CD4-positive, CD25-positive, alpha-beta regulatory T cell (primary cell): ENCODE data around the gene AGTR1. TPM values are rescaled to one million over a fixed set of nuclear protein-coding genes. Genes with fewer than 3 reads are reported as not detected.
A peak's percentile ranks its signal among the peaks of the same experiment; 100 is the strongest.

ENCODE experiments used
- ATAC-seq, 2 donors: fragments of 150-1000 bp; cut with Tn5 transposase; one replicate each; pipeline ENCODE4 v1.10.0; 2021; ENCODE audit warnings: low read depth in 2 of 2, moderate number of reproducible peaks in 2 of 2, moderate library complexity in 1 of 2
- DNase-seq, 3 donors: peaks; one replicate each; pipeline versions ENCODE4 v3.0.0 to v3.0.0-alpha.2; 2012 to 2022; ENCODE audit warnings: mixed read lengths in 1 of 3
- H3K27ac ChIP-seq: one replicate; pipeline ENCODE4 v1.7.0; 2013; ENCODE audit warnings: mild to moderate bottlenecking, low read length; ENCODE audit not compliant: insufficient read depth, poor library complexity, severe bottlenecking
- H3K27me3 ChIP-seq: one replicate; pipeline ENCODE4 v1.7.0; 2013; ENCODE audit warnings: low read length; ENCODE audit not compliant: control insufficient read depth, insufficient read depth
- H3K36me3 ChIP-seq: one replicate; pipeline ENCODE4 v1.7.0; 2013; ENCODE audit warnings: mild to moderate bottlenecking, low read length, moderate library complexity; ENCODE audit not compliant: control insufficient read depth, insufficient read depth
- H3K4me1 ChIP-seq: 2 replicates; pipeline ENCODE4 v1.7.0; 2013; ENCODE audit warnings: mild to moderate bottlenecking, low read length; ENCODE audit not compliant: insufficient read depth, control insufficient read depth, poor library complexity, severe bottlenecking
- H3K4me3 ChIP-seq: one replicate; pipeline ENCODE4 v1.7.0; 2013; ENCODE audit warnings: low read depth, mild to moderate bottlenecking, low read length, moderate library complexity
- H3K9me3 ChIP-seq, 2 experiments: 1 replicate in 1 of 2; 2 replicates in 1 of 2; pipeline ENCODE4 v1.7.0; 2013; ENCODE audit warnings: low read length in 2 of 2, mild to moderate bottlenecking in 1 of 2, moderate library complexity in 1 of 2; ENCODE audit not compliant: control insufficient read depth in 2 of 2
- H3K27ac Mint-ChIP-seq, 3 donors: one replicate each; pipeline ENCODE4 v1.8.0; 2020 to 2022; ENCODE audit warnings: mild to moderate bottlenecking in 3 of 3, mixed read lengths in 3 of 3, moderate library complexity in 2 of 3
- H3K27me3 Mint-ChIP-seq: one replicate; pipeline ENCODE4 v1.8.0; 2022; ENCODE audit warnings: mild to moderate bottlenecking, mixed read lengths
- H3K36me3 Mint-ChIP-seq: one replicate; pipeline ENCODE4 v1.8.0; 2020; ENCODE audit warnings: mixed read lengths
- H3K4me1 Mint-ChIP-seq, 4 donors: one replicate each; pipeline ENCODE4 v1.8.0; 2020 to 2022; ENCODE audit warnings: mixed read lengths in 4 of 4, mild to moderate bottlenecking in 1 of 4
- H3K4me3 Mint-ChIP-seq, 4 donors: one replicate each; pipeline ENCODE4 v1.8.0; 2020 to 2022; ENCODE audit warnings: mild to moderate bottlenecking in 4 of 4, mixed read lengths in 4 of 4, moderate library complexity in 3 of 4
- H3K9me3 Mint-ChIP-seq, 7 donors: one replicate each; pipeline ENCODE4 v1.8.0; 2020 to 2022; ENCODE audit warnings: mixed read lengths in 7 of 7, mild to moderate bottlenecking in 3 of 7, moderate library complexity in 2 of 7
- polyA plus RNA-seq, 4 donors: library from polyadenylated mRNA; unstranded; fragments of 300-500 nt; fragmentation: Illumina TruSeq; gene quantifications; one replicate each; pipeline ENCODE4 v1.2.3, GENCODE V29; 2021
- total RNA-seq: library from RNA; stranded (reverse); gene quantifications from one replicate; pipeline ENCODE4 v1.2.3, GENCODE V29; 2022

AGTR1 gene
- total and polyA plus RNA-seq, 5 donors from 2014 or later, result not detected

GRCh38 chr3:148720873-148721272 is 23.2 kb downstream of the AGTR1 start:
- Histone ChIP-seq H3K27ac (no peak overlapping the region), H3K36me3 (no peaks in the 10 kb centered on the region), H3K27me3 (no peaks in the 10 kb centered on the region), H3K9me3 (no peaks in the 10 kb centered on the region), H3K4me1 (no peaks in the 10 kb centered on the region), H3K4me3 (no peak overlapping the region)
- ATAC-seq (no peak), DNase-seq (no peak)
- Mint-ChIP-seq H3K27ac (no peak overlapping the region), H3K4me3 (no peak overlapping the region), H3K4me1 (no peaks in the 10 kb centered on the region), H3K36me3 (no peaks in the 10 kb centered on the region), H3K9me3 (peaks cover 0 to 4% (median 0%) of the 10 kb centered on the region in 7 donors), H3K27me3 (no peaks in the 10 kb centered on the region)

- no peaks in the 10 kb centered on the region for H3K36me3 Mint-ChIP-seq
- peaks cover 0 to 5% (median 0%) of the 10 kb centered on the region in 7 donors for H3K9me3 Mint-ChIP-seq
- H3K27ac Mint-ChIP-seq, result no peak overlapping the region
- no peaks in the 10 kb centered on the region for H3K36me3 ChIP-seq
- H3K4me3 ChIP-seq, result no peak overlapping the region
- no peaks in the 10 kb centered on the region for H3K9me3 ChIP-seq
- no peaks in the 10 kb centered on the region for H3K27me3 Mint-ChIP-seq
- no peak for ATAC-seq
- no peaks in the 10 kb centered on the region for H3K27me3 ChIP-seq
- H3K27ac ChIP-seq, result no peak overlapping the region
- no peak for DNase-seq
- H3K4me1 ChIP-seq, result no peaks in the 10 kb centered on the region
- H3K4me1 Mint-ChIP-seq, result no peaks in the 10 kb centered on the region
- no peak overlapping the region for H3K4me3 Mint-ChIP-seq
Measured at GRCh38 chr3:148723631-148724030, 25.9 kb downstream of the AGTR1 start.

GRCh38 chr3:148727231-148727630 is 29.5 kb downstream of the AGTR1 start:
- Histone ChIP-seq H3K9me3 (no peaks in the 10 kb centered on the region), H3K4me1 (no peaks in the 10 kb centered on the region), H3K36me3 (no peaks in the 10 kb centered on the region), H3K4me3 (no peak overlapping the region), H3K27ac (no peak overlapping the region), H3K27me3 (no peaks in the 10 kb centered on the region)
- ATAC-seq, result no peak
- Mint-ChIP-seq H3K27ac (no peak overlapping the region), H3K4me3 (no peak overlapping the region), H3K9me3 (peaks cover 0 to 4% (median 0%) of the 10 kb centered on the region in 7 donors), H3K36me3 (no peaks in the 10 kb centered on the region), H3K27me3 (no peaks in the 10 kb centered on the region), H3K4me1 (no peaks in the 10 kb centered on the region)
- peak in 1 of 3 donors; percentile 44 for DNase-seq

- Mint-ChIP-seq H3K4me3 (no peak overlapping the region), H3K9me3 (peaks cover 0 to 2% (median 0%) of the 10 kb centered on the region in 7 donors), H3K27me3 (no peaks in the 10 kb centered on the region), H3K36me3 (no peaks in the 10 kb centered on the region), H3K4me1 (no peaks in the 10 kb centered on the region), H3K27ac (no peak overlapping the region)
- ATAC-seq, result no peak
- Histone ChIP-seq H3K4me1 (no peaks in the 10 kb centered on the region), H3K27ac (no peak overlapping the region), H3K27me3 (no peaks in the 10 kb centered on the region), H3K4me3 (no peak overlapping the region), H3K36me3 (no peaks in the 10 kb centered on the region), H3K9me3 (no peaks in the 10 kb centered on the region)
- no peak for DNase-seq
Measured at GRCh38 chr3:148728753-148729152, 31.1 kb downstream of the AGTR1 start.

- Histone ChIP-seq H3K36me3 (no peaks in the 10 kb centered on the region), H3K4me3 (no peak overlapping the region), H3K4me1 (no peaks in the 10 kb centered on the region), H3K27me3 (no peaks in the 10 kb centered on the region), H3K27ac (no peak overlapping the region), H3K9me3 (no peaks in the 10 kb centered on the region)
- Mint-ChIP-seq H3K4me3 (no peak overlapping the region), H3K27ac (no peak overlapping the region), H3K27me3 (no peaks in the 10 kb centered on the region), H3K36me3 (no peaks in the 10 kb centered on the region), H3K9me3 (peaks cover 0 to 2% (median 0%) of the 10 kb centered on the region in 7 donors), H3K4me1 (no peaks in the 10 kb centered on the region)
- DNase-seq (no peak), ATAC-seq (no peak)
Measured at GRCh38 chr3:148729476-148730055, 31.9 kb downstream of the AGTR1 start.

- H3K36me3 ChIP-seq, result no peaks in the 10 kb centered on the region
- H3K27me3 ChIP-seq, result no peaks in the 10 kb centered on the region
- no peak overlapping the region for H3K27ac ChIP-seq
- no peaks in the 10 kb centered on the region for H3K36me3 Mint-ChIP-seq
- H3K9me3 Mint-ChIP-seq, result peaks cover 0 to 2% (median 0%) of the 10 kb centered on the region in 7 donors
- no peaks in the 10 kb centered on the region for H3K4me1 ChIP-seq
- no peak for ATAC-seq
- no peaks in the 10 kb centered on the region for H3K27me3 Mint-ChIP-seq
- H3K4me3 ChIP-seq, result no peak overlapping the region
- no peaks in the 10 kb centered on the region for H3K9me3 ChIP-seq
- DNase-seq, result no peak
- no peak overlapping the region for H3K4me3 Mint-ChIP-seq
- no peaks in the 10 kb centered on the region for H3K4me1 Mint-ChIP-seq
- H3K27ac Mint-ChIP-seq, result no peak overlapping the region
Measured at GRCh38 chr3:148730676-148731075, 33.0 kb downstream of the AGTR1 start.

GRCh38 chr3:148735597-148735996 is 37.9 kb downstream of the AGTR1 start:
- Mint-ChIP-seq H3K4me3 (no peak overlapping the region), H3K27ac (no peak overlapping the region), H3K27me3 (no peaks in the 10 kb centered on the region), H3K4me1 (no peaks in the 10 kb centered on the region), H3K9me3 (peaks cover 0 to 2% (median 0%) of the 10 kb centered on the region in 7 donors), H3K36me3 (no peaks in the 10 kb centered on the region)
- Histone ChIP-seq H3K27me3 (no peaks in the 10 kb centered on the region), H3K9me3 (no peaks in the 10 kb centered on the region), H3K4me3 (no peak overlapping the region), H3K27ac (no peak overlapping the region), H3K36me3 (no peaks in the 10 kb centered on the region), H3K4me1 (no peaks in the 10 kb centered on the region)
- no peak for DNase-seq
- no peak for ATAC-seq

- H3K9me3 Mint-ChIP-seq, result peaks cover 0 to 2% (median 0%) of the 10 kb centered on the region in 7 donors
- no peaks in the 10 kb centered on the region for H3K27me3 Mint-ChIP-seq
- H3K27ac Mint-ChIP-seq, result no peak overlapping the region
- H3K4me3 ChIP-seq, result no peak overlapping the region
- ATAC-seq (no peak), DNase-seq (no peak)
- H3K4me1 ChIP-seq, result no peaks in the 10 kb centered on the region
- no peak overlapping the region for H3K27ac ChIP-seq
- H3K36me3 Mint-ChIP-seq, result no peaks in the 10 kb centered on the region
- no peaks in the 10 kb centered on the region for H3K9me3 ChIP-seq
- no peak overlapping the region for H3K4me3 Mint-ChIP-seq
- H3K4me1 Mint-ChIP-seq, result no peaks in the 10 kb centered on the region
- no peaks in the 10 kb centered on the region for H3K27me3 ChIP-seq
- no peaks in the 10 kb centered on the region for H3K36me3 ChIP-seq
Measured at GRCh38 chr3:148736086-148736485, 38.4 kb downstream of the AGTR1 start.
